ENCODE measurements around the gene FAF1. TPM values are rescaled to one million over a fixed set of nuclear protein-coding genes. Genes with fewer than 3 reads are reported as not detected.
"Not testable (repeated sequence)": the region's sequence is repeated elsewhere in the genome, so short reads cannot be mapped to it uniquely, and the experiment has no call there.

Gene FAF1
- total RNA-seq, 1 donor from 2014 or later: 52.0 TPM

- no peak overlapping the region for H3K27ac Mint-ChIP-seq (ENCODE audit: unreplicated experiment)
- no peaks in the 10 kb centered on the region for H3K9me3 Mint-ChIP-seq (ENCODE audit: unreplicated experiment)
- no peaks in the 10 kb centered on the region for H3K27me3 Mint-ChIP-seq (ENCODE audit: unreplicated experiment)
- DNase-seq (ENCODE audit: extremely low spot score, unreplicated experiment): no peak
- H3K36me3 Mint-ChIP-seq (ENCODE audit: unreplicated experiment): no peaks in the 10 kb centered on the region
- no peak for TF ChIP-seq CTCF (IDR thresholded peaks at IDR 0.05)
- H3K4me1 Mint-ChIP-seq (ENCODE audit: unreplicated experiment): no peaks in the 10 kb centered on the region
- H3K4me3 Mint-ChIP-seq (ENCODE audit: unreplicated experiment): no peak overlapping the region
These were observed 10.6 kb downstream of the FAF1 start for GRCh38 chr1:50949286-50949982.

GRCh38 chr1:50942334-50942733 lies 17.7 kb downstream of the FAF1 start:
- no peak for DNase-seq (ENCODE audit: extremely low spot score, unreplicated experiment)
- no peaks in the 10 kb centered on the region for H3K27me3 Mint-ChIP-seq (ENCODE audit: unreplicated experiment)
- H3K4me1 Mint-ChIP-seq (ENCODE audit: unreplicated experiment): no peaks in the 10 kb centered on the region
- H3K36me3 Mint-ChIP-seq (ENCODE audit: unreplicated experiment): peaks cover 4% of the 10 kb centered on the region
- H3K27ac Mint-ChIP-seq (ENCODE audit: unreplicated experiment): no peak overlapping the region
- H3K9me3 Mint-ChIP-seq (ENCODE audit: unreplicated experiment): no peaks in the 10 kb centered on the region
- H3K4me3 Mint-ChIP-seq (ENCODE audit: unreplicated experiment): no peak overlapping the region
- TF ChIP-seq CTCF (IDR thresholded peaks at IDR 0.05): no peak

- Mint-ChIP-seq H3K4me1 (ENCODE audit: unreplicated experiment) (no peaks in the 10 kb centered on the region), H3K27ac (ENCODE audit: unreplicated experiment) (no peak overlapping the region), H3K9me3 (ENCODE audit: unreplicated experiment) (no peaks in the 10 kb centered on the region), H3K4me3 (ENCODE audit: unreplicated experiment) (no peak overlapping the region), H3K36me3 (ENCODE audit: unreplicated experiment) (peaks cover 4% of the 10 kb centered on the region), H3K27me3 (ENCODE audit: unreplicated experiment) (no peaks in the 10 kb centered on the region)
- no peak for TF ChIP-seq CTCF (IDR thresholded peaks at IDR 0.05)
- no peak for DNase-seq (ENCODE audit: extremely low spot score, unreplicated experiment)
These were observed 19.8 kb downstream of the FAF1 start for GRCh38 chr1:50940291-50940690.

- DNase-seq (ENCODE audit: extremely low spot score, unreplicated experiment): no peak
- no peaks in the 10 kb centered on the region for H3K27me3 Mint-ChIP-seq (ENCODE audit: unreplicated experiment)
- H3K27ac Mint-ChIP-seq (ENCODE audit: unreplicated experiment): no peak overlapping the region
- no peaks in the 10 kb centered on the region for H3K4me1 Mint-ChIP-seq (ENCODE audit: unreplicated experiment)
- TF ChIP-seq CTCF (IDR thresholded peaks at IDR 0.05): no peak
- no peaks in the 10 kb centered on the region for H3K36me3 Mint-ChIP-seq (ENCODE audit: unreplicated experiment)
- no peaks in the 10 kb centered on the region for H3K9me3 Mint-ChIP-seq (ENCODE audit: unreplicated experiment)
- no peak overlapping the region for H3K4me3 Mint-ChIP-seq (ENCODE audit: unreplicated experiment)
These were observed 23.7 kb downstream of the FAF1 start for GRCh38 chr1:50936321-50936720.

GRCh38 chr1:50935276-50935675 lies 24.8 kb downstream of the FAF1 start:
- not testable (repeated sequence) for H3K36me3 Mint-ChIP-seq (ENCODE audit: unreplicated experiment); H3K9me3 Mint-ChIP-seq (ENCODE audit: unreplicated experiment); H3K27ac Mint-ChIP-seq (ENCODE audit: unreplicated experiment); H3K4me1 Mint-ChIP-seq (ENCODE audit: unreplicated experiment); H3K4me3 Mint-ChIP-seq (ENCODE audit: unreplicated experiment); H3K27me3 Mint-ChIP-seq (ENCODE audit: unreplicated experiment); DNase-seq (ENCODE audit: extremely low spot score, unreplicated experiment)
